Cerebellar nuclear complex (tissue), 1 donor: ENCODE results near the gene MKS1.

ENCODE experiments used
- DNase-seq, 2 experiments: peaks; one replicate each; lab custom pipeline; 2025; lab: John Stamatoyannopoulos, UW

Gene MKS1

GRCh38 chr17:58161566-58161965 is 57.5 kb downstream of the MKS1 start:
- DNase-seq = no peak

GRCh38 chr17:58158181-58158580 is 60.9 kb downstream of the MKS1 start:
- DNase-seq = no peak

DNA sequence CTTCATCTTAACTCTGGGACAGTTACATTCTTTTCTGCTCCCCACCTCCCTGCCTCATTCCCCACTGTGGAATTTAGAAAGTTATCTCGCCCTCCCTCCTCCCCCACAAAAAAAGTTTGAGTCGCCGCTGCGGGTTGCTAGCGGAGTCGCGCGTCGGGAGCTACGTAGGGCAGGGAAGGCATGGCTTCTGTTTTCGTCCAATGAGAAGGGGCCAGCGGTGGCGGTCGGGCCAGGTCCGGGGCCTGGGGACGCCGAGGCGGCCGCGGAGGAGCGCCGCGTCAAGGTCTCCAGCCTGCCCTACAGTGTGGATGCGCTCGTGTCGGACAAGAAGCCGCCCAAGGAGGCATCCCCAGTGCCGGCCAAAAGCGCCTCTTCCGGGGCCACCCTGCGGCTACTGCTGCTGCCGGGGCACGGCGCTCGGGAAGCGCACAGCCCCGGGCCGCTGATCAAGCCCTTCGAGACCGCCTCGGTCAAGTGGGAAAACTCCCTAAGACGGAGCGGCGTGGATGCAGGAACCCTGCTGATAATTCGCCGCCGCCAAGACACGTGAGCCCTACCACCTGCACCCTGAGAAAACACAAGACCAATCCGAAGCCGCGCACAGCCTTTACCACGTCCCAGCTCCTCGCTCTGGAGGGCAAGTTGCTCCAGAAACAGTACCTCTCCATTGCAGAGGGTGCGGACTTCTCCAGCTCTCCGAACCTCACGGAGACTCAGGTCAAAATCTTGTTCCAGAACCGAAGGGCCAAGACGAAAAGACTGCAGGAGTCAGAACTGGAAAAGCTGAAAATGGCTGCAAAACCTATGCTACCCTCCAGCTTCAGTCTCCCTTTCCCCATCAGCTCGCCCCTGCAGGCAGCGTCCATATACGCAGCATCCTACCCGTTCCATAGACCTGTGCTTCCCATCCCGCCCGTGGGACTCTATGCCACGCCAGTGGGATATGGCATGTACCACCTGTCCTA is 61.9 kb downstream of the MKS1 start:
- no peak for DNase-seq
